ENCODE data around the gene UTP25.

GRCh38 chr1:209807509-209807908 lies 20.3 kb upstream of the UTP25 start:
- TF ChIP-seq EZH2 (IDR thresholded peaks at IDR 0.05): no peak
- TF ChIP-seq, protein P1, sequence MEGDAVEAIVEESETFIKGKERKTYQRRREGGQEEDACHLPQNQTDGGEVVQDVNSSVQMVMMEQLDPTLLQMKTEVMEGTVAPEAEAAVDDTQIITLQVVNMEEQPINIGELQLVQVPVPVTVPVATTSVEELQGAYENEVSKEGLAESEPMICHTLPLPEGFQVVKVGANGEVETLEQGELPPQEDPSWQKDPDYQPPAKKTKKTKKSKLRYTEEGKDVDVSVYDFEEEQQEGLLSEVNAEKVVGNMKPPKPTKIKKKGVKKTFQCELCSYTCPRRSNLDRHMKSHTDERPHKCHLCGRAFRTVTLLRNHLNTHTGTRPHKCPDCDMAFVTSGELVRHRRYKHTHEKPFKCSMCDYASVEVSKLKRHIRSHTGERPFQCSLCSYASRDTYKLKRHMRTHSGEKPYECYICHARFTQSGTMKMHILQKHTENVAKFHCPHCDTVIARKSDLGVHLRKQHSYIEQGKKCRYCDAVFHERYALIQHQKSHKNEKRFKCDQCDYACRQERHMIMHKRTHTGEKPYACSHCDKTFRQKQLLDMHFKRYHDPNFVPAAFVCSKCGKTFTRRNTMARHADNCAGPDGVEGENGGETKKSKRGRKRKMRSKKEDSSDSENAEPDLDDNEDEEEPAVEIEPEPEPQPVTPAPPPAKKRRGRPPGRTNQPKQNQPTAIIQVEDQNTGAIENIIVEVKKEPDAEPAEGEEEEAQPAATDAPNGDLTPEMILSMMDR (IDR thresholded peaks at IDR 0.05): no peak

All from neural progenitor cell (in vitro differentiated cells).